Measurements from ENCODE around the gene SKI. TPM values are rescaled to one million over a fixed set of nuclear protein-coding genes. Genes with fewer than 3 reads are reported as not detected.

Gene SKI
- polyA plus RNA-seq, 3 donors, result 0.20 to 6.6 (median 0.25) TPM

DNA sequence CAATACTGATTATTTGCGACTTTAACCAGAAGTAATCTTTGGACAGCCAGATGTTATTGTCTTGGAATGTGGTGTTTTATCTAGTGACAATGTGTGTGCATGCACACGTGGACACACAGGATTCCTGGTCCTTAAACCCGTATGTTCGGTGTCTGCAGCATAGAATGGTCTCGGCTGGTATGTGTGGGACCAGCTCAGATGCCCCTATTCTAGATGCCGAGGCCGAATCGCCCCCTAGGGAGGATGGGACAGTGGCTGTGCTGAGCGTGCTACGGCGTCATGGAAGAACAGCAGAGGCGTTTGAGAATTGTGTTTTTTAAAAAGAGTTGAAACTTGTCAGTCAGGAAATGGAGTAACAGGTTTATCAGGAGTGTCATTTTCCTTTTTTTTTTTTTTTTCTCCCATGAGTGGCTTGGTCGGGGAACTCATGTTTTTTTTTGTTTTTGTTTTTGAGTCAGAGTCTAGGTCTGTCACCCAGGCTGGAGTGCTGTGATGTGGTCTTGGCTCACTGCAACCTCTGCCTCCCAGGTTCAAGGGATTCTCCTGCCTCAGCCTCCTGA is 30.1 kb downstream of the SKI start:
- Histone ChIP-seq H3K27ac (ENCODE audit: low read depth in 1 of 2, low read length in 2 of 2) (no peak overlapping the region), H2AFZ (ENCODE audit: insufficient read depth, low read depth, low read length, poor library complexity, severe bottlenecking) (no peak overlapping the region), H3K27me3 (ENCODE audit: control insufficient read depth in 2 of 2, insufficient read depth in 2 of 2, low read length in 2 of 2) (no peaks in the 10 kb centered on the region), H3K79me2 (ENCODE audit: insufficient read depth, low read length) (peaks cover 88% of the 10 kb centered on the region), H3K9ac (ENCODE audit: insufficient read depth, low read length, poor library complexity, severe bottlenecking) (no peak overlapping the region), H3K36me3 (replicated peaks in 1 of 2; ENCODE audit: control insufficient read depth in 1 of 2, insufficient read depth in 2 of 2, low read length in 2 of 2) (peaks cover 0 to 3% of the 10 kb centered on the region in 2 donors), H4K20me1 (ENCODE audit: insufficient read depth, low read length) (peaks cover 93% of the 10 kb centered on the region), H3K4me1 (ENCODE audit: control insufficient read depth in 1 of 2, insufficient read depth in 2 of 2, low read length in 2 of 2) (peaks cover 0 to 36% of the 10 kb centered on the region in 2 donors), H3K4me3 (replicated peaks in 1 of 3; ENCODE audit: low read depth in 2 of 3, low read length in 3 of 3) (no peak overlapping the region), H3K9me3 (replicated peaks in 1 of 2; ENCODE audit: control insufficient read depth in 1 of 2, insufficient read depth in 1 of 2, low read length in 2 of 2) (peaks cover 0 to 20% of the 10 kb centered on the region in 2 donors), H3K4me2 (replicated peaks; ENCODE audit: extremely low read depth, low read length, poor library complexity, severe bottlenecking) (no peak overlapping the region)
- Mint-ChIP-seq H3K36me3 (peaks cover 26 to 28% of the 10 kb centered on the region in 2 donors), H3K4me3 (no peak overlapping the region), H3K27ac (peak overlapping the region in 2 of 7 donors; percentile 61 to 64), H3K9me3 (peaks cover 0 to 11% (median 6%) of the 10 kb centered on the region in 7 donors), H3K27me3 (ENCODE audit: low read depth in 3 of 3) (peaks cover 0 to 5% (median 1%) of the 10 kb centered on the region in 3 donors), H3K4me1 (peaks cover 31% of the 10 kb centered on the region)
- intact Hi-C loops (cut with micrococcal nuclease), result loop anchor here (1.0 to 5.0 kb wide), 3 partner anchors 8 to 134 kb away; partner anchors contain the start of genes MORN1 (in 1 of the 2) and RER1 (in 1 of the 2)
- 72% methylated on average over 8 of the region's 13 CpGs for WGBS (ENCODE audit: insufficient coverage)
- no peak for DNase-seq
- TF ChIP-seq, protein P1, sequence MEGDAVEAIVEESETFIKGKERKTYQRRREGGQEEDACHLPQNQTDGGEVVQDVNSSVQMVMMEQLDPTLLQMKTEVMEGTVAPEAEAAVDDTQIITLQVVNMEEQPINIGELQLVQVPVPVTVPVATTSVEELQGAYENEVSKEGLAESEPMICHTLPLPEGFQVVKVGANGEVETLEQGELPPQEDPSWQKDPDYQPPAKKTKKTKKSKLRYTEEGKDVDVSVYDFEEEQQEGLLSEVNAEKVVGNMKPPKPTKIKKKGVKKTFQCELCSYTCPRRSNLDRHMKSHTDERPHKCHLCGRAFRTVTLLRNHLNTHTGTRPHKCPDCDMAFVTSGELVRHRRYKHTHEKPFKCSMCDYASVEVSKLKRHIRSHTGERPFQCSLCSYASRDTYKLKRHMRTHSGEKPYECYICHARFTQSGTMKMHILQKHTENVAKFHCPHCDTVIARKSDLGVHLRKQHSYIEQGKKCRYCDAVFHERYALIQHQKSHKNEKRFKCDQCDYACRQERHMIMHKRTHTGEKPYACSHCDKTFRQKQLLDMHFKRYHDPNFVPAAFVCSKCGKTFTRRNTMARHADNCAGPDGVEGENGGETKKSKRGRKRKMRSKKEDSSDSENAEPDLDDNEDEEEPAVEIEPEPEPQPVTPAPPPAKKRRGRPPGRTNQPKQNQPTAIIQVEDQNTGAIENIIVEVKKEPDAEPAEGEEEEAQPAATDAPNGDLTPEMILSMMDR (IDR thresholded peaks at IDR 0.05), result no peak

GRCh38 chr1:2258996-2259395 is 30.9 kb downstream of the SKI start:
- TF ChIP-seq, protein P1 (IDR thresholded peaks at IDR 0.05), result no peak
- no peak overlapping the region for H3K4me3 Mint-ChIP-seq
- H3K4me2 ChIP-seq (replicated peaks; ENCODE audit: extremely low read depth, low read length, poor library complexity, severe bottlenecking), result no peak overlapping the region
- peaks cover 0 to 5% (median 1%) of the 10 kb centered on the region in 3 donors for H3K27me3 Mint-ChIP-seq (ENCODE audit: low read depth in 3 of 3)
- H3K4me1 Mint-ChIP-seq, result peaks cover 34% of the 10 kb centered on the region
- H2AFZ ChIP-seq (ENCODE audit: insufficient read depth, low read depth, low read length, poor library complexity, severe bottlenecking), result no peak overlapping the region
- peaks cover 0 to 9% (median 6%) of the 10 kb centered on the region in 7 donors for H3K9me3 Mint-ChIP-seq
- no peaks in the 10 kb centered on the region for H3K27me3 ChIP-seq (ENCODE audit: control insufficient read depth in 2 of 2, insufficient read depth in 2 of 2, low read length in 2 of 2)
- H3K36me3 Mint-ChIP-seq, result peaks cover 18 to 24% of the 10 kb centered on the region in 2 donors
- peaks cover 93% of the 10 kb centered on the region for H4K20me1 ChIP-seq (ENCODE audit: insufficient read depth, low read length)
- 98% methylated on average over 9 of the region's 9 CpGs for WGBS (ENCODE audit: insufficient coverage)
- H3K4me3 ChIP-seq (replicated peaks in 1 of 3; ENCODE audit: low read depth in 2 of 3, low read length in 3 of 3), result no peak overlapping the region
- H3K27ac Mint-ChIP-seq, result no peak overlapping the region
- H3K36me3 ChIP-seq (replicated peaks in 1 of 2; ENCODE audit: control insufficient read depth in 1 of 2, insufficient read depth in 2 of 2, low read length in 2 of 2), result no peaks in the 10 kb centered on the region
- no peak overlapping the region for H3K27ac ChIP-seq (ENCODE audit: low read depth in 1 of 2, low read length in 2 of 2)
- no peak for DNase-seq
- peaks cover 88% of the 10 kb centered on the region for H3K79me2 ChIP-seq (ENCODE audit: insufficient read depth, low read length)
- H3K4me1 ChIP-seq (ENCODE audit: control insufficient read depth in 1 of 2, insufficient read depth in 2 of 2, low read length in 2 of 2), result peaks cover 0 to 36% of the 10 kb centered on the region in 2 donors
- peaks cover 0 to 20% of the 10 kb centered on the region in 2 donors for H3K9me3 ChIP-seq (replicated peaks in 1 of 2; ENCODE audit: control insufficient read depth in 1 of 2, insufficient read depth in 1 of 2, low read length in 2 of 2)
- intact Hi-C loops (cut with micrococcal nuclease), result loop anchor here (1.0 to 5.0 kb wide), 3 partner anchors 7 to 133 kb away; partner anchors contain the start of genes MORN1 (in 1 of the 2) and RER1 (in 1 of the 2)
- no peak overlapping the region for H3K9ac ChIP-seq (ENCODE audit: insufficient read depth, low read length, poor library complexity, severe bottlenecking)

All from CD14-positive monocyte (primary cell).